ENCODE data around the gene ACAD11.

DNA sequence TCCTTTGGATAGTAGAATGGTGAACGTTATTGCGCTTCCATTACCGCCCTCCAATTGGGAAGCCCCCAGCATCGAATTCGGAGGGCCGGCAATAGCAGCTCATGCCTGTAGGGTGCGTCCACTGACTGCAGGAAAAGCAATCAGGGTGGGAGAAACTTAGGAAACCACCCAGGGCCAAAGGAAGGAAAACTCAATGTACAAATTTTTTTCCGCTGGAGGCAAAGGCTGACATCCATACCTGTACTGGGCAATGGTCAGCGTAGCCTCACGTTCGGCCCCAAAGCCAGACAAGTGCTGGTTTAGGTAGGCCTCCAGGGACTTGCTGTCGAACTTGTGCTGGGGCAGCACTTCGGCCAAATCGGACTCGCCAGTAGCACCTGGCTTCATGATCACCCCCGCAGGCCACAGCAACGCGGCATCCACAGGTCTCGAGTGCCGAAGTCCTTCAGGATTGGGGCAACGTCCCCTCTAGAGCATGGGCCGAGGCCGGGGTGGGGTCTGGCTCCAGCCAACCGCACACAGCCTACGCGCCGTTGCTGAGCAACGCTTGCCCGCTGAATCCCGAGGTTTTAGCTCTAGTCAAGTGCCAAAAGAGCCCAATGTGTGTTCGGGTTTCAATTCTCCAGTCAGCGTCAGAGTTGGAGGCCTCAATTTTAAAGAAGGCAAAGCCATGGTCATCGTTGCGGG, at the start of gene ACAD11:
- TF ChIP-seq YY1 (IDR thresholded peaks at IDR 0.05; ENCODE audit: insufficient read depth, insufficient read length) (no peak), SUZ12 (IDR thresholded peaks at IDR 0.05; ENCODE audit: extremely low read depth, insufficient read depth, insufficient read length) (no peak), ZNF274 (IDR thresholded peaks at IDR 0.05; ENCODE audit: low read depth, low read length) (no peak)

Measured in NT2/D1 (cell line).